ENCODE measurements around the gene RBP2. TPM values are rescaled to one million over a fixed set of nuclear protein-coding genes. Genes with fewer than 3 reads are reported as not detected.

Gene RBP2
- total RNA-seq, 2 donors from 2014 or later, result not detected

DNA sequence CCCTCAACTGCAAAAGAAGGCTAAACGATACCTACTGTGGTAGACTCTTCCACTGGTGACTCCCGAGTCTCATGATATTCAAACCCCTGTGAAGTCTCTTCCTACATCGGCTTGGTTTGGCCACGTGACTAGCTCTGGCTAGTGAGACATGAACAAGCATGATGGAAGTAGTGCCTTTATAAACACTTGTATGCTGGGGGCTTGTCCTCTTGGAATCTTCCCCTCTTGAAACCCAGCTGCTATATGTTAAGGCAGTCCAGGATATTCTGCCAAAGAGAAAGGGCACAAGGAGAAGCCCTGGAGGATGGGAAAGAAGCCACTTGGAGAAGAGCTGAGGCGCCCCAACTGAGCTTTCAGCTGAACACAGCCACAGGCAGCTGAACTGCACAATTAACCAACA is 46.9 kb upstream of the RBP2 start:
- peaks cover 9% of the 10 kb centered on the region for H3K36me3 Mint-ChIP-seq (ENCODE audit: low read depth)

DNA sequence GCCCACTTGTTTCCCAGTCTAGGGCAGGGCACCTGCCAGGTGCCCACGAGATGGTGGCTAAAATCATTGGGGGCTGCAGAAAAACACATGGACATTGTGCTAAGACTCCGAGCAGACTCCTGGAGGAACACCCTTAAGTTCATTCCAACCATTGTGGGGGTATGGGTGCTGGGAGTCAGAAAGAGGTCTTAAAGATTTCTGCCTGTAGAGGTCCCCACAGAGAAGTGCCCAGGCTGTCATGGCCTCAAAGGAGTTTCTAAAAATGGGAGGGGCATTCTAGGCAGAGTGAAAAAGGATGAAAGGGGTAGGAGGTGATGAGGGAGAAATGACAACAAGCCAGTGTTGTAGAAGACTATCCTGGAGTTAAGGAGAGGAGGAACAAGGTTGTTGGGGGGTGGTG is 46.1 kb upstream of the RBP2 start:
- peak; percentile 63 for DNase-seq
- no peaks in the 10 kb centered on the region for H3K27me3 ChIP-seq (ENCODE audit: control insufficient read depth, insufficient read depth, low read length, poor library complexity, severe bottlenecking)
- Mint-ChIP-seq H3K4me3 (no peak overlapping the region), H3K4me1 (peaks cover 30% of the 10 kb centered on the region), H3K36me3 (ENCODE audit: low read depth) (peaks cover 12% of the 10 kb centered on the region), H3K27me3 (ENCODE audit: insufficient read depth) (peaks cover 2% of the 10 kb centered on the region), H3K27ac (no peak overlapping the region), H3K9me3 (no peaks in the 10 kb centered on the region)
- no peak overlapping the region for H3K4me3 ChIP-seq (ENCODE audit: low read length)
- TF ChIP-seq, protein P1, sequence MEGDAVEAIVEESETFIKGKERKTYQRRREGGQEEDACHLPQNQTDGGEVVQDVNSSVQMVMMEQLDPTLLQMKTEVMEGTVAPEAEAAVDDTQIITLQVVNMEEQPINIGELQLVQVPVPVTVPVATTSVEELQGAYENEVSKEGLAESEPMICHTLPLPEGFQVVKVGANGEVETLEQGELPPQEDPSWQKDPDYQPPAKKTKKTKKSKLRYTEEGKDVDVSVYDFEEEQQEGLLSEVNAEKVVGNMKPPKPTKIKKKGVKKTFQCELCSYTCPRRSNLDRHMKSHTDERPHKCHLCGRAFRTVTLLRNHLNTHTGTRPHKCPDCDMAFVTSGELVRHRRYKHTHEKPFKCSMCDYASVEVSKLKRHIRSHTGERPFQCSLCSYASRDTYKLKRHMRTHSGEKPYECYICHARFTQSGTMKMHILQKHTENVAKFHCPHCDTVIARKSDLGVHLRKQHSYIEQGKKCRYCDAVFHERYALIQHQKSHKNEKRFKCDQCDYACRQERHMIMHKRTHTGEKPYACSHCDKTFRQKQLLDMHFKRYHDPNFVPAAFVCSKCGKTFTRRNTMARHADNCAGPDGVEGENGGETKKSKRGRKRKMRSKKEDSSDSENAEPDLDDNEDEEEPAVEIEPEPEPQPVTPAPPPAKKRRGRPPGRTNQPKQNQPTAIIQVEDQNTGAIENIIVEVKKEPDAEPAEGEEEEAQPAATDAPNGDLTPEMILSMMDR (conservative IDR thresholded peaks at IDR 0.05), result peak; percentile 62
- no peaks in the 10 kb centered on the region for H3K9me3 ChIP-seq (ENCODE audit: control insufficient read depth, low read length)
- 41% methylated on average over 2 of the region's 2 CpGs; no CpG with 5 or more reads in 1 of the 2 experiments for WGBS, 2 experiments (ENCODE audit: insufficient coverage in 1 of 2, insufficient read length in 1 of 2)
- H3K4me1 ChIP-seq (ENCODE audit: control insufficient read depth, insufficient read depth, low read length), result peaks cover 8% of the 10 kb centered on the region
- H3K27ac ChIP-seq (ENCODE audit: low read depth, low read length), result no peak overlapping the region
- H3K9ac ChIP-seq (ENCODE audit: extremely low read depth, low read length, poor library complexity, severe bottlenecking), result no peak overlapping the region
- H3K36me3 ChIP-seq (ENCODE audit: control insufficient read depth, insufficient read depth, low read length), result no peaks in the 10 kb centered on the region

More for the DNA sequence above, 46.9 kb upstream of the RBP2 start:
- Mint-ChIP-seq H3K27me3 (ENCODE audit: insufficient read depth) (peaks cover 2% of the 10 kb centered on the region), H3K4me3 (no peak overlapping the region), H3K9me3 (no peaks in the 10 kb centered on the region), H3K4me1 (peaks cover 30% of the 10 kb centered on the region), H3K27ac (no peak overlapping the region)
- 94 to 100% methylated on average over 4 to 5 of the region's 5 CpGs for WGBS, 2 experiments (ENCODE audit: insufficient coverage in 1 of 2, insufficient read length in 1 of 2)
- Histone ChIP-seq H3K4me3 (ENCODE audit: low read length) (no peak overlapping the region), H3K9me3 (ENCODE audit: control insufficient read depth, low read length) (no peaks in the 10 kb centered on the region), H3K9ac (ENCODE audit: extremely low read depth, low read length, poor library complexity, severe bottlenecking) (no peak overlapping the region), H3K36me3 (ENCODE audit: control insufficient read depth, insufficient read depth, low read length) (no peaks in the 10 kb centered on the region), H3K27ac (ENCODE audit: low read depth, low read length) (no peak overlapping the region), H3K4me1 (ENCODE audit: control insufficient read depth, insufficient read depth, low read length) (peaks cover 8% of the 10 kb centered on the region), H3K27me3 (ENCODE audit: control insufficient read depth, insufficient read depth, low read length, poor library complexity, severe bottlenecking) (no peaks in the 10 kb centered on the region)
- no peak for DNase-seq
- TF ChIP-seq, protein P1 (conservative IDR thresholded peaks at IDR 0.05), result no peak

DNA sequence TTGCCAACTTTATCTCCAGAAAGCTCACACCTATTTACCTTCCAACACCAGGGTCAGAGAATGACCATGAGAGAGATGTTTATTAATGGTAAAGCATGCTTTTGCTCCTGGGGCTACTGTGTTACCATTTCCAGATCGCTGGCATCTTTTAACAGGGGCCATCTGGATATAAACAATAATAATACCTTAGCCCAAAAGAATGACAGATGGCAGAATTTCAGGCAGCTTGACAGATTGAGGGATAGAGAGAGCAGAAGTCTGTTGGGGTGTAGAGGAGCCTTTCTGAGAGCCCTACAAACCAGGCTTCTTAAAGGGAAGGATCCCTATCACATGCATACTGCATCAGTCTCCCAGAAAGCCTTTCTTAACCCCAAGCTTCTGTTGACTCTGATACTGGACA is 45.5 kb upstream of the RBP2 start:
- Mint-ChIP-seq H3K27ac (no peak overlapping the region), H3K9me3 (no peaks in the 10 kb centered on the region), H3K4me3 (no peak overlapping the region), H3K27me3 (ENCODE audit: insufficient read depth) (peaks cover 2% of the 10 kb centered on the region), H3K4me1 (peaks cover 30% of the 10 kb centered on the region), H3K36me3 (ENCODE audit: low read depth) (peaks cover 14% of the 10 kb centered on the region)
- H3K4me3 ChIP-seq (ENCODE audit: low read length), result no peak overlapping the region
- H3K27ac ChIP-seq (ENCODE audit: low read depth, low read length), result no peak overlapping the region
- no peaks in the 10 kb centered on the region for H3K27me3 ChIP-seq (ENCODE audit: control insufficient read depth, insufficient read depth, low read length, poor library complexity, severe bottlenecking)
- TF ChIP-seq, protein P1 (conservative IDR thresholded peaks at IDR 0.05), result no peak
- no peaks in the 10 kb centered on the region for H3K36me3 ChIP-seq (ENCODE audit: control insufficient read depth, insufficient read depth, low read length)
- 100% methylated on average over 1 of the region's 1 CpG; no CpG with 5 or more reads in 1 of the 2 experiments for WGBS, 2 experiments (ENCODE audit: insufficient coverage in 1 of 2, insufficient read length in 1 of 2)
- peaks cover 8% of the 10 kb centered on the region for H3K4me1 ChIP-seq (ENCODE audit: control insufficient read depth, insufficient read depth, low read length)
- no peak for DNase-seq
- H3K9me3 ChIP-seq (ENCODE audit: control insufficient read depth, low read length), result no peaks in the 10 kb centered on the region
- no peak overlapping the region for H3K9ac ChIP-seq (ENCODE audit: extremely low read depth, low read length, poor library complexity, severe bottlenecking)
